ENCODE results near the gene CADM1.

DNA sequence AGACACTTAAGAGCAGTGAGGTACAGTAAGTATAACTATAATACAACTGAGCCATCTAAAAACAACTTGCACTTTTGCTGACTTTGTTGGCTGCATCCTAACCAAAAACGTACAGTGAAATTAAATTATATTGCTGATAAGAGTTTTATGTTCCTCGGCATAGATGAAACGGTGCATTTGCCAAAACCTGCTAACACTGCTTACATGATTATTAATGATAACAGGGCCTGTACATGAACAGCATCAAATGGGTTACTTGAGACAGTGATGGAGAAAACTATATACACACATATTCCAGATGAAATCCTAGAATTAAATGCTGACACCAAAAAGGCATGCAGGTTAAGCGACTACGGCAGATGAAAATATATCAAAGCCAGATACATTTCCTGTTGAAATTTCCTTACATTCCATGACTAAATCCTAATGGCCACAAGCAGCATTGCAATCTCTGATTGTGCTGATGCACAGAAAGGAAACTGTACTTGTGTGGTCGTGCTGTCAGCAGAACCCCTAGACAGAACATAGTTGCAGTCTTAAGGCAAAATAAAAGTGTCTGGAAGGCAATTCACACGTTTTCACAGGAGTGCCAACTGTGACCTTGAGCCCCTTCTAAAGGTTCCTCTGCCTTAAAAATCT is 143.9 kb downstream of the CADM1 start:
- TF ChIP-seq POLR2A (IDR thresholded peaks at IDR 0.05; ENCODE audit: low read depth): no peak
- TF ChIP-seq POLR2AphosphoS5 (IDR thresholded peaks at IDR 0.05): no peak

All from esophagus muscularis mucosa (tissue), 2 donors.